Measurements from ENCODE around the gene CCDC171. TPM values are rescaled to one million over a fixed set of nuclear protein-coding genes. Genes with fewer than 3 reads are reported as not detected.

Gene CCDC171
- total and polyA plus RNA-seq, 2 of the 13 experiments (the other 11 are each of a cell fraction or from before 2014, with no cell fraction given), result 0.95 to 2.5 TPM

GRCh38 chr9:15843931-15844330, 291.1 kb downstream of the CCDC171 start:
- Histone ChIP-seq H3K36me3 (replicated peaks in 1 of 2; ENCODE audit: control insufficient read depth in 1 of 2, insufficient read depth in 2 of 2, low read length in 2 of 2) (no peaks in the 10 kb centered on the region), H3K27me3 (ENCODE audit: control insufficient read depth in 1 of 2, insufficient read depth in 2 of 2, low read length in 2 of 2) (no peaks in the 10 kb centered on the region), H3K27ac (ENCODE audit: extremely low read length, insufficient read depth, low read length) (no peak overlapping the region), H3K9me3 (ENCODE audit: low read length) (no peaks in the 10 kb centered on the region), H3K9ac (ENCODE audit: insufficient read depth, low read depth, low read length) (no peak overlapping the region), H3K4me3 (replicated peaks in 1 of 3; ENCODE audit: insufficient read depth in 1 of 3, low read depth in 2 of 3, low read length in 3 of 3) (no peak overlapping the region), H2AFZ (ENCODE audit: low read length) (no peak overlapping the region), H3K4me1 (ENCODE audit: insufficient read depth, low read length) (no peaks in the 10 kb centered on the region), H3K4me2 (ENCODE audit: low read depth, low read length) (no peak overlapping the region), H3K79me2 (ENCODE audit: insufficient read depth, low read length) (no peaks in the 10 kb centered on the region), H4K20me1 (ENCODE audit: insufficient read depth, low read length) (no peaks in the 10 kb centered on the region)
- CTCF ChIA-PET (ENCODE audit: low intra/inter-chr PET ratio, low total read pairs), result no interaction called here
- 95% methylated on average over 2 of the region's 2 CpGs for WGBS (ENCODE audit: low lambda C conversion rate)
- ATAC-seq, result no peak
- POLR2A ChIA-PET, result no interaction called here
- DNase-seq (ENCODE audit: low spot score), result no peak
- no TSS peak for BruUV-seq (replicated peaks)
- in situ Hi-C loops (cut with HindIII; ENCODE audit: extremely low pct_ligation_motif_present, low pct_unique_long_range_greater_than_20kb), result no loop called here
- no peak for FAIRE-seq
- intact Hi-C loops (cut with micrococcal nuclease; ENCODE audit: unreplicated experiment), result no loop called here
- no peak for TF ChIP-seq HMGA1 (CRISPR knock-in tag; conservative IDR thresholded peaks at IDR 0.05)
- no peak for TF ChIP-seq MIER2 (CRISPR knock-in tag; IDR thresholded peaks at IDR 0.05)
- TF ChIP-seq, protein P1, sequence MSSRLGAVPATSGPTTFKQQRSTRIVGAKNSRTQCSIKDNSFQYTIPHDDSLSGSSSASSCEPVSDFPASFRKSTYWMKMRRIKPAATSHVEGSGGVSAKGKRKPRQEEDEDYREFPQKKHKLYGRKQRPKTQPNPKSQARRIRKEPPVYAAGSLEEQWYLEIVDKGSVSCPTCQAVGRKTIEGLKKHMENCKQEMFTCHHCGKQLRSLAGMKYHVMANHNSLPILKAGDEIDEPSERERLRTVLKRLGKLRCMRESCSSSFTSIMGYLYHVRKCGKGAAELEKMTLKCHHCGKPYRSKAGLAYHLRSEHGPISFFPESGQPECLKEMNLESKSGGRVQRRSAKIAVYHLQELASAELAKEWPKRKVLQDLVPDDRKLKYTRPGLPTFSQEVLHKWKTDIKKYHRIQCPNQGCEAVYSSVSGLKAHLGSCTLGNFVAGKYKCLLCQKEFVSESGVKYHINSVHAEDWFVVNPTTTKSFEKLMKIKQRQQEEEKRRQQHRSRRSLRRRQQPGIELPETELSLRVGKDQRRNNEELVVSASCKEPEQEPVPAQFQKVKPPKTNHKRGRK (CRISPR knock-in tag; IDR thresholded peaks at IDR 0.05), result no peak
- TF ChIP-seq ZNF772 (CRISPR knock-in tag; IDR thresholded peaks at IDR 0.05), result no peak
- TF ChIP-seq ONECUT2 (CRISPR knock-in tag; IDR thresholded peaks at IDR 0.05), result no peak
- TF ChIP-seq KLF13 (CRISPR knock-in tag; IDR thresholded peaks at IDR 0.05), result no peak
- TF ChIP-seq ZFP82 (CRISPR knock-in tag; IDR thresholded peaks at IDR 0.05; ENCODE audit: borderline replicate concordance), result no peak
- TF ChIP-seq ZNF672 (CRISPR knock-in tag; IDR thresholded peaks at IDR 0.05), result no peak
- TF ChIP-seq NCOA1 (CRISPR knock-in tag; IDR thresholded peaks at IDR 0.05), result no peak
- no peak for TF ChIP-seq ZNF335 (CRISPR knock-in tag; IDR thresholded peaks at IDR 0.05)
- TF ChIP-seq TRAFD1 (CRISPR knock-in tag; IDR thresholded peaks at IDR 0.05; ENCODE audit: borderline replicate concordance), result no peak
- no peak for TF ChIP-seq NFIB (CRISPR knock-in tag; IDR thresholded peaks at IDR 0.05; ENCODE audit: borderline replicate concordance)
- no peak for TF ChIP-seq MAZ (IDR thresholded peaks at IDR 0.05; ENCODE audit: borderline replicate concordance, low read depth, low read length)
- no peak for TF ChIP-seq MAZ (CRISPR knock-in tag; IDR thresholded peaks at IDR 0.05; ENCODE audit: low read depth)
- TF ChIP-seq, protein P2, sequence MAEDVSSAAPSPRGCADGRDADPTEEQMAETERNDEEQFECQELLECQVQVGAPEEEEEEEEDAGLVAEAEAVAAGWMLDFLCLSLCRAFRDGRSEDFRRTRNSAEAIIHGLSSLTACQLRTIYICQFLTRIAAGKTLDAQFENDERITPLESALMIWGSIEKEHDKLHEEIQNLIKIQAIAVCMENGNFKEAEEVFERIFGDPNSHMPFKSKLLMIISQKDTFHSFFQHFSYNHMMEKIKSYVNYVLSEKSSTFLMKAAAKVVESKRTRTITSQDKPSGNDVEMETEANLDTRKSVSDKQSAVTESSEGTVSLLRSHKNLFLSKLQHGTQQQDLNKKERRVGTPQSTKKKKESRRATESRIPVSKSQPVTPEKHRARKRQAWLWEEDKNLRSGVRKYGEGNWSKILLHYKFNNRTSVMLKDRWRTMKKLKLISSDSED (CRISPR knock-in tag; IDR thresholded peaks at IDR 0.05), result no peak
- TF ChIP-seq ZNF530 (CRISPR knock-in tag; IDR thresholded peaks at IDR 0.05; ENCODE audit: low read depth), result no peak
- TF ChIP-seq WIZ (CRISPR knock-in tag; IDR thresholded peaks at IDR 0.05), result no peak
- TF ChIP-seq PHB2 (IDR thresholded peaks at IDR 0.05; ENCODE audit: partially characterized antibody), result no peak
- no peak for TF ChIP-seq ZNF180 (CRISPR knock-in tag; IDR thresholded peaks at IDR 0.05; ENCODE audit: borderline replicate concordance, low read depth)
- TF ChIP-seq ZNF329 (CRISPR knock-in tag; IDR thresholded peaks at IDR 0.05; ENCODE audit: low read depth), result no peak

All from HepG2 (cell line).